ENCODE data around the gene DNAJB2.
A peak's percentile ranks its signal among the peaks of the same experiment; 100 is the strongest.
"Not testable (repeated sequence)": the region's sequence is repeated elsewhere in the genome, so short reads cannot be mapped to it uniquely, and the experiment has no call there.

Gene DNAJB2

DNA sequence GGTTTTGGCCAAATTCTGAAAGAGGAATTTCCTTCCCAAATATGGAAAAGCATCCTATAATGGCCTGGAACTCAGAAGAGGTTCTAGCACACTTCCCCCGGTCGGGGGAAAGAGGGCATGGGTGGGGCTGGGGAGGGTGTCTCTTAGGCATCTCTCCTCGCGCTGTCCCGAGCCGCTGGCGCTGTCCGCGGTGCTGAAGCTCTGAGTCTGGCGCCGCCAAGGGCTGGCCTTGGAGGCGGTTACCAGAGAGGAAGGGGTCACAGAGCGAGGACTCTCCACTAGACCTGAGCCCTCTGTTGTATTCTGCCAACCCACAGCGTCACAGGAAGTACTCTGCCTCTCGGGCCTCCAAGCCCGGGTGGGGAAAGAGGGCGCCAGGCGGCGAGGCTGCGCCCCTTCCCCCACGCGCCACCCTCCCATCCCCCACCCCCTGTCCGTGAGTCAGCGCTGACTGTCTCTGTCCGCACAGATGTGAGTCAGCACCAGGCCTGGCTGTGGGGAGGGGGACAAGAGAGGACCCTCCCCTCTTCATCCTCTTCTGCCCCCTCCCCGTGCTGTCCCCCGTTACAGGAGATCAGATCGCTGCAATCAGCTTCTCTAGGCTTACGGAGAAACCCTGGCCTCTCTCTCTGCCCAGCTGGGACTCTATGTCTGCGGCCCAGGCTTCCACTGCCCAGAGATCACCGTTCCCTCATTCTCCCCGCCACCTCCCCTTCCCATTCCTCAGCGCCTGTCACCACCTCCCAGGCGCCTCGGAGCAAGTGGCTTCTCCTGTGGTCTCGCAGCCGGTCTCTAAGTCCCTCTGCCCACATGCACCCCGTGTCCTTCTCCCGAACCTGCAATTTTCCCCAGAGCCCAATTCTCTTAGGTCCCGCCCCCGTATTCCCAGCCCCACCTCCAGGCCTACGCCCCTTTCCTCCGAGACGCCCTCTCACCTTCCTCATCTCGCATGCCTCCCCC is 29.3 kb downstream of the DNAJB2 start:
- H3K27me3 ChIP-seq (ENCODE audit: control insufficient read depth, insufficient read depth, low read length), result peaks cover 26% of the 10 kb centered on the region
- H3K4me1 ChIP-seq (ENCODE audit: control insufficient read depth, insufficient read depth, low read length), result peaks cover 20% of the 10 kb centered on the region
- H3K36me3 ChIP-seq (ENCODE audit: control insufficient read depth, insufficient read depth, low read length), result no peaks in the 10 kb centered on the region
- H3K4me3 ChIP-seq (ENCODE audit: low read depth, low read length), result peak overlapping the region; percentile 72
- peak overlapping the region; percentile 42 for H3K27ac ChIP-seq (ENCODE audit: low read depth, low read length)
- H3K9me3 ChIP-seq (ENCODE audit: control insufficient read depth, insufficient read depth, low read length), result no peaks in the 10 kb centered on the region
- H3K9ac ChIP-seq (ENCODE audit: low read depth, low read length), result no peak overlapping the region

DNA sequence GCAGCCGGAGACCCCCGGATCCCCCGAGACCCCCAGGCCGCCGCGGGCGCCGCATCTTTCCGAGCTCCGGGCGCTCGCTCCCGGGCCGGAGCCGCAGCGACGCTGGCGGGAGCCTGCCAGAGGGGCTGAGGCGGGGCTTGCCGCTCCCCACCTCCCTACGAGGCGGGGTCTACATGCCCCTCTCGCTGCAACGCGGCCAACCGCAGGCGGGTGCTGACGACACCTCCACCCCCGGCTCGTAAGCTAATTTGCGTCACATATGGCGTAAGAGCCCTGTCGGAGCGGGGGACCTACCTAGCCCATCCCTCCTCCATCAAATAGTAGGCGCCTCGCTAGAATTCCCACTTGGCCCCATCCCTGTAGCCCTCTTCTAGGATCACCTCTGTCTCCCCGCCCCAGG is 30.1 kb downstream of the DNAJB2 start, which contains the start of gene PTPRN:
PTPRN (minus strand) TSS at position 124 of the 400 bp plus-strand sequence; CDS start at position 55, 69 bp downstream.
- peak within 1 kb of the TSS; percentile 42 for H3K27ac ChIP-seq (ENCODE audit: low read depth, low read length)
- H3K4me1 ChIP-seq (ENCODE audit: control insufficient read depth, insufficient read depth, low read length), result peaks cover 20% of the 10 kb centered on the region
- no peak within 1 kb of the TSS for H3K9ac ChIP-seq (ENCODE audit: low read depth, low read length)
- H3K9me3 ChIP-seq (ENCODE audit: control insufficient read depth, insufficient read depth, low read length), result no peaks in the 10 kb centered on the region
- peak within 1 kb of the TSS; percentile 72 for H3K4me3 ChIP-seq (ENCODE audit: low read depth, low read length)
- peaks cover 24% of the 10 kb centered on the region for H3K27me3 ChIP-seq (ENCODE audit: control insufficient read depth, insufficient read depth, low read length)
- H3K36me3 ChIP-seq (ENCODE audit: control insufficient read depth, insufficient read depth, low read length), result no peaks in the 10 kb centered on the region

DNA sequence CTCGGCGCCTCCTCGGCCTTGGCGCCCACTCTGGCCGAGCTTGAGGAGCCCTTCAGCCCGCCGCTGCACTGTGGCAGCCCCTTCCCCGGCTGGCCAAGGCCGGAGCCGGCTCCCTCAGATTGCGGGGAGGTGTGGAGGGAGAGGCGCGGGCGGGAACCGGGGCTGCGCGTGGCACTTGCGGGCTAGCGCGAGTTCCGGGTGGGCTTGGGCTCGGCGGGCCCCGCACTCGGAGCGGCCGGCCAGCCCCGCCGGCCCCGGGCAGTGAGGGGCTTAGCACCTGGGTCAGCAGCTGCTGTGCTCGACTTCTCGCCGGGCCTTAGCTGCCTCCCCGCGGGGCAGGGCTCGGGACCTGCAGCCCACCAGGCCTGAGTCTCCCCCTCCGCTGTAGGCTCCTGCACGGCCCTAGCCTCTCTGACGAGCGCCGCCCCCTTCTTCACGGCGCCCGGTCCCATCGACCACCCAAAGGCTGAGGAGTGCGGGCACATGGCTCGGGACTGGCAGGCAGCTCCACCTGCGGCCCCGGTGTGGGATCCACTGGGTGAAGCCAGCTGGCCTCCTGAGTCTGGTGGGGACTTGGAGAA is 33.6 kb downstream of the DNAJB2 start:
- H3K4me1 ChIP-seq (ENCODE audit: control insufficient read depth, insufficient read depth, low read length), result peaks cover 15% of the 10 kb centered on the region
- not testable (repeated sequence) for H3K9ac ChIP-seq (ENCODE audit: low read depth, low read length); H3K36me3 ChIP-seq (ENCODE audit: control insufficient read depth, insufficient read depth, low read length); H3K9me3 ChIP-seq (ENCODE audit: control insufficient read depth, insufficient read depth, low read length); H3K27ac ChIP-seq (ENCODE audit: low read depth, low read length); H3K4me3 ChIP-seq (ENCODE audit: low read depth, low read length)
- H3K27me3 ChIP-seq (ENCODE audit: control insufficient read depth, insufficient read depth, low read length), result peaks cover 12% of the 10 kb centered on the region

DNA sequence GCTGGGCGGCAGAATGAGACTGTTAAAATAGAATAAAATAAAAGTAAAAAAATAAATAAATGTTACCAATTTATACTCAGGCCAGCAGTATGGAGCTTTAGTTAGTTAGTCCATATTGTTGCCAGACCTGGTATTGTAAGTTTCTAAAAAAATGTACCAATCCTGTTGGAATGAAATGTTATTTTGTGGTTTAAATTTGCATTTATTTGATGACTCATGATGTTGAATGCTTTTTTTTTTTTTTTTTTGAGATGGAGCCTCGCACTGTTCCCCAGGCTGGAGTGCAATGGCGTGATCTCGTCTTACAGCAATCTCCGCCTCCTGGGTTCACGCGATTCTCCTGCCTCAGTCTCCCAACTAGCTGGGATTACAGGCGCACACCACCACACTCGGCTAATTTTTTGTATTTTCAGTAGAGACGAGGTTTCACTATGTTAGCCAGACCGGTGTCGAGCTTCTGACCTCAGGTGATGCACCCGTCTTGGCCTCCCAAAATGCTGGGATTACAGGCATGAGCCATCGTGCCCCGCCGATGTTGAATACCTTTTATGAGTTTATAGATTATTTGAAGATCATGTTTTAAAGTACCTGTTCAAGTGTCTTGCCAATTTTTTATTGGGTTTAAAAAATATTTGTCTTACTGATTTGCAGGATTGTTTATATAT is 35.8 kb downstream of the DNAJB2 start:
- H3K36me3 ChIP-seq (ENCODE audit: control insufficient read depth, insufficient read depth, low read length), result no peaks in the 10 kb centered on the region
- no peak overlapping the region for H3K9ac ChIP-seq (ENCODE audit: low read depth, low read length)
- peaks cover 7% of the 10 kb centered on the region for H3K4me1 ChIP-seq (ENCODE audit: control insufficient read depth, insufficient read depth, low read length)
- no peak overlapping the region for H3K4me3 ChIP-seq (ENCODE audit: low read depth, low read length)
- H3K27ac ChIP-seq (ENCODE audit: low read depth, low read length), result no peak overlapping the region
- no peaks in the 10 kb centered on the region for H3K9me3 ChIP-seq (ENCODE audit: control insufficient read depth, insufficient read depth, low read length)
- H3K27me3 ChIP-seq (ENCODE audit: control insufficient read depth, insufficient read depth, low read length), result peaks cover 4% of the 10 kb centered on the region; the same call in 1 of the 2 replicates

DNA sequence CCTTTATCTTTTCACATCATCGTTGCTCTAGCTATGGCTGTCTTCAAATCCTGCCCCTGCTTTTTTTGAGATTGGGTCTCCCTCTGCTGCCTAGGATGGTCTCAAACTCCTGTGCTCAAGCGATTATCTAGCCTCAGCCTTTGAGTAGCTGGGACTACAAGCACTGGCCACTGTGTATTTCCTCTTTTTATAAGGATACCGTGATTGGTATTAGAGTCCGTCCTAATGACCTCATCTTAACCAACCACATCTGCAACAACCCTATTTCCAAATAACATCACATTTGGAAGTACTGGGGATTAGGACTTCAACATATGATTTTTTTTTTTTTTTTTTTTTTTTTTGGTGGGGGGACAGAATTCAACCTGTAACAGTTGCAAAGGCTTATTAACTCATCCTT is 44.3 kb downstream of the DNAJB2 start:
- Histone ChIP-seq H3K4me1 (ENCODE audit: control insufficient read depth, insufficient read depth, low read length) (no peaks in the 10 kb centered on the region), H3K27ac (ENCODE audit: low read depth, low read length) (no peak overlapping the region), H3K4me3 (ENCODE audit: low read depth, low read length) (no peak overlapping the region), H3K36me3 (ENCODE audit: control insufficient read depth, insufficient read depth, low read length) (no peaks in the 10 kb centered on the region), H3K9ac (ENCODE audit: low read depth, low read length) (no peak overlapping the region), H3K27me3 (ENCODE audit: control insufficient read depth, insufficient read depth, low read length) (no peaks in the 10 kb centered on the region), H3K9me3 (ENCODE audit: control insufficient read depth, insufficient read depth, low read length) (no peaks in the 10 kb centered on the region)

DNA sequence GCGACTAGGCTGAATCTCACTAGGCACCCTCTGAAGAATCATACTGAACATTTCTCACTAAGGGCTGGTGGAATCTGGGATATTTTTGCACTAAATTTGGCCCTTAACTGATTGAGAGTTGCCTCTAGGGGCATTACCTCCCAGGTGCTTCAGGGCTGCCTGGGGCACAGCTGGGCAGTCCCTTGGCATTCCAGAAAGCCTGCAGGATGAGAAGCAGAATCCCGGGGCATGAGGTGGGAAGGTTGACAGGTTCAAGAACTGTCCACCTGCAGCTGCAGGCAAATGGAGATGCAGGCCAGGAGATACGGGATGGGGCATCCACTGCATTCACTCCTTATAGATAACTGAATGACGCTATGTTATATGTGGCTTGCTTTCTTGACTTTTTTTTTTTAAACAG is 46.0 kb downstream of the DNAJB2 start:
- H3K27me3 ChIP-seq (ENCODE audit: control insufficient read depth, insufficient read depth, low read length), result peaks cover 14% of the 10 kb centered on the region
- H3K4me3 ChIP-seq (ENCODE audit: low read depth, low read length), result no peak overlapping the region
- no peak overlapping the region for H3K9ac ChIP-seq (ENCODE audit: low read depth, low read length)
- H3K4me1 ChIP-seq (ENCODE audit: control insufficient read depth, insufficient read depth, low read length), result no peaks in the 10 kb centered on the region
- no peak overlapping the region for H3K27ac ChIP-seq (ENCODE audit: low read depth, low read length)
- H3K9me3 ChIP-seq (ENCODE audit: control insufficient read depth, insufficient read depth, low read length), result no peaks in the 10 kb centered on the region
- H3K36me3 ChIP-seq (ENCODE audit: control insufficient read depth, insufficient read depth, low read length), result no peaks in the 10 kb centered on the region

DNA sequence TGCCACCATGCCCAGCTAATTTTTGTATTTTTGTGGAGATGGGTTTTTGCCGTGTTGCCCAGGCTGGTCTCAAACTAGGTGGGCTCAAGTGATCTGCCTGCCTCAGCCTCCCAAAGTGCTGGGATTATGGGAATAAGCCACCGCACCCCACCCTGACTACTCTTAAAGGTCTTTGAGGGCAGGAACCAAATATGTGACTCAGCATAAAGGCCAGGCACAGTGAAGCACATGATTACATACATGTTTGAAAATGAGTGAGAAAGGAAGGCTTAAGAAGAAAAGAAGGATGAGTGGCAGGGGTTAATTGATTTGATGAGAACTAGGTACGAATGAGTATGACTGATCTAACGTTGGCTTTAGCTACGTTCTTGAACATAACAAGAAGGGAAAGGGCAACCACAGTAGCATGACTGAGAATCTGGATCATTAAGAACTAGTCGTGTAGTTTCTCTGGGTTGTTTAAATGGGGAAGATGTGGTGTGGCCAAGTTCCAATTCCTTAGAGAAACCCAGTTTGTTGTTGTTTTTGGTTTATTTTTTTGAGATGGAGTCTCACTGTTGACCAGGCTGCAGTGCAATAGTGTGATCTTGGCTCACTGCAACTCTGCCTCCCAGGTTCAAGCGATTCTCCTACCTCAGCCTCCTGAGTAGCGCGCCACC is 46.6 kb downstream of the DNAJB2 start:
- Histone ChIP-seq H3K9ac (ENCODE audit: low read depth, low read length) (no peak overlapping the region), H3K36me3 (ENCODE audit: control insufficient read depth, insufficient read depth, low read length) (no peaks in the 10 kb centered on the region), H3K4me1 (ENCODE audit: control insufficient read depth, insufficient read depth, low read length) (no peaks in the 10 kb centered on the region), H3K9me3 (ENCODE audit: control insufficient read depth, insufficient read depth, low read length) (no peaks in the 10 kb centered on the region), H3K27me3 (ENCODE audit: control insufficient read depth, insufficient read depth, low read length) (peaks cover 20% of the 10 kb centered on the region), H3K27ac (ENCODE audit: low read depth, low read length) (no peak overlapping the region), H3K4me3 (ENCODE audit: low read depth, low read length) (no peak overlapping the region)

DNA sequence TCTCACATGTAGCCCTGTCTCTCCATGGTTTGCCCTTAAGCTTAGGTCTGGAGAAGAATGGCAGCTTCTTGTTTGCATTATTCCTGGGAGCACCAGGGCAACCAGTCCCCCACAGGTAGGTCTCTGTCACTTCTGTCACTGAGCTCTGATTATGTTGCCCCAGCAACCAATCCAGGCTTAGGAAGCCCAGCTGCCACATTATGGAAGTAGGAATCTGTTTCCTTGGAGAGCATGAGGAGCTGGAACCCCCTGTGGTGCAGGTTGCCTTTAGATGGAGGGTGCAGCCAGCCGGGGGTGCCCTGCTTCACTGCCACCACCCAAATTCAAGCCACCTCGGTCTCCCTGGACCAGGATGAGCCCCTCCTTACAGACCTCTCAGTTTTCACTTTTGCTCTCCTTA is 48.6 kb downstream of the DNAJB2 start:
- Histone ChIP-seq H3K27me3 (ENCODE audit: control insufficient read depth, insufficient read depth, low read length) (peaks cover 40% of the 10 kb centered on the region), H3K27ac (ENCODE audit: low read depth, low read length) (no peak overlapping the region), H3K9me3 (ENCODE audit: control insufficient read depth, insufficient read depth, low read length) (no peaks in the 10 kb centered on the region), H3K9ac (ENCODE audit: low read depth, low read length) (no peak overlapping the region), H3K4me3 (ENCODE audit: low read depth, low read length) (no peak overlapping the region), H3K36me3 (ENCODE audit: control insufficient read depth, insufficient read depth, low read length) (no peaks in the 10 kb centered on the region), H3K4me1 (ENCODE audit: control insufficient read depth, insufficient read depth, low read length) (no peaks in the 10 kb centered on the region; the same call in 1 of the 2 replicates)

DNA sequence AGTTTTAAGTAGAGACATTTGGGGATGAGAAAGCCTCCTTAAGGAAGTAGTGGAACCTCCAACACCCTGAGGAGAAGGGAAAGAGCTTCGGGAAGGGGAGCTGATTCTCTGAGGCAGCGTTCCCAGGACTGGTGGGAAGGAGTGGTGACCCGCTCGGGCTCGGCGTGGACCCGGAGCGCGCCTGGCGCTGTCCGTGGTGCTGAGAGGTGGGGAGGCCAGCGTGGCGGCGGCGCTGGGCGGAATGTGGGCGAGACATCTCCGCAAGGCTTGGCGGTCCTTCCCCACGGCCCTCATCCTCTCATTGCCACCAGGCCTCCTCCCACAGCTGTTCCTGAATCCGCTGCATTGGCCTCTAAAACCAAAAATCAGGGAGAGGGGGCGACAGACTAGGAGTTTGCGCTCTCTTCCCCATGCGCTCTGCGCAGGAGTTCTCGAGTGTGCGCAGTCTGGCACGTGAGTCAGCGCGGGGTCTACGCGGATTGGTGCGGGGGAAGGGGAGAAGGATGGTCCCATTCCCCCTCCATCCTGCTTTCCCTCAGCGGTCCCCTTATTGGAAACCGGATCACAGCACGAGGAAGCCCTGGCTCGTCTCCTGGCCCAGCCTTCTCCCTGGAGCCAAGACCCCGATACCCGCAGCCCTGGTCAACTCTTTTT is 52.5 kb downstream of the DNAJB2 start:
- H3K27ac ChIP-seq (ENCODE audit: low read depth, low read length), result no peak overlapping the region
- H3K9ac ChIP-seq (ENCODE audit: low read depth, low read length), result no peak overlapping the region
- H3K27me3 ChIP-seq (ENCODE audit: control insufficient read depth, insufficient read depth, low read length), result peaks cover 64% of the 10 kb centered on the region
- H3K9me3 ChIP-seq (ENCODE audit: control insufficient read depth, insufficient read depth, low read length), result no peaks in the 10 kb centered on the region
- no peaks in the 10 kb centered on the region for H3K36me3 ChIP-seq (ENCODE audit: control insufficient read depth, insufficient read depth, low read length)
- H3K4me3 ChIP-seq (ENCODE audit: low read depth, low read length), result peak overlapping the region; percentile 56
- peaks cover 4% of the 10 kb centered on the region for H3K4me1 ChIP-seq (ENCODE audit: control insufficient read depth, insufficient read depth, low read length)

DNA sequence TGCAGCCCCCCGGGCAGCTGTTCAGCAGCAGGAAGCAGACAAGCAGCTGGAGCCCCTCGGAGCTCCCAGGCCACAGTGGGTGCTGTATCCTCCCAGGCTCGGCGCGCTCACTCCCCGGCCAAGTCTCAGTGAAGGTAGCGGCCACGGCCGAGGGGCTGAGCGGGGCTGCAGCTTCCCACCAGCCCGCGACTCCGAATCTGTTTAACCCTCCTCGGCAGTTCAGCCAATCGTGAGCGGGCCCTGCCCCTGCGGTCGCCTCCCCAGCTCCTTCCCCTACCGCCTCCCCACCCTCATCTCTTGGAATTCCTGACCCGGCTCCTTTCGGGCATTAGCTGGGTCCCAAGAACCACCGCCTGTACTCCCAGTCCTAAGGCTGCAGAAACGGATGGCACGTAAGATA is 53.4 kb downstream of the DNAJB2 start, which contains the start of gene RESP18:
RESP18 (minus strand) TSS at position 203 of the 400 bp plus-strand sequence.
- no peaks in the 10 kb centered on the region for H3K9me3 ChIP-seq (ENCODE audit: control insufficient read depth, insufficient read depth, low read length)
- H3K4me1 ChIP-seq (ENCODE audit: control insufficient read depth, insufficient read depth, low read length), result peaks cover 4% of the 10 kb centered on the region
- no peak within 1 kb of the TSS for H3K27ac ChIP-seq (ENCODE audit: low read depth, low read length)
- H3K36me3 ChIP-seq (ENCODE audit: control insufficient read depth, insufficient read depth, low read length), result no peaks in the 10 kb centered on the region
- no peak within 1 kb of the TSS for H3K9ac ChIP-seq (ENCODE audit: low read depth, low read length)
- H3K4me3 ChIP-seq (ENCODE audit: low read depth, low read length), result peak within 1 kb of the TSS; percentile 56
- H3K27me3 ChIP-seq (ENCODE audit: control insufficient read depth, insufficient read depth, low read length), result peaks cover 64% of the 10 kb centered on the region

Data from HUES48 (cell line).